ENCODE measurements around the gene CD22. TPM values are rescaled to one million over a fixed set of nuclear protein-coding genes. Genes with fewer than 3 reads are reported as not detected.
"Not testable (repeated sequence)": the region's sequence is repeated elsewhere in the genome, so short reads cannot be mapped to it uniquely, and the experiment has no call there.

CD22 gene
- total RNA-seq, 4 donors from 2014 or later = 2.7 to 5.6 (median 4.9) TPM

GRCh38 chr19:35370722-35371121, 41.7 kb downstream of the CD22 start, which contains the start of gene GPR42:
GPR42 (plus strand) TSS chr19:35371068; CDS start chr19:35371360, 292 bp downstream.
- WGBS, 2 donors (ENCODE audit: low coverage in 1 of 2) = 60 to 68% methylated on average over 2 to 5 of the region's 8 CpGs
- no peak within 1 kb of the TSS for H3K27ac ChIP-seq
- no peaks in the 10 kb centered on the region for H3K9me3 ChIP-seq
- TF ChIP-seq CTCF (IDR thresholded peaks at IDR 0.05) = no peak
- TF ChIP-seq POLR2A (IDR thresholded peaks at IDR 0.05) = no peak
- no peak for TF ChIP-seq EP300 (IDR thresholded peaks at IDR 0.05)
- TF ChIP-seq POLR2AphosphoS5 (IDR thresholded peaks at IDR 0.05) = no peak
- H3K4me3 ChIP-seq = no peak within 1 kb of the TSS
- ATAC-seq = no peak
- H3K36me3 ChIP-seq = no peaks in the 10 kb centered on the region
- H3K4me1 ChIP-seq = no peaks in the 10 kb centered on the region
- peaks cover 1% of the 10 kb centered on the region for H3K27me3 ChIP-seq

- Histone ChIP-seq H3K27ac (no peak overlapping the region), H3K9me3 (peaks cover 0 to 4% (median 0%) of the 10 kb centered on the region in 3 donors), H3K27me3 (peaks cover 4% of the 10 kb centered on the region), H3K4me1 (no peaks in the 10 kb centered on the region), H3K4me3 (no peak overlapping the region), H3K36me3 (no peaks in the 10 kb centered on the region)
- ATAC-seq = no peak
- no peak for TF ChIP-seq CTCF (IDR thresholded peaks at IDR 0.05)
- no peak for TF ChIP-seq POLR2A (IDR thresholded peaks at IDR 0.05)
- no peak for TF ChIP-seq POLR2AphosphoS5 (IDR thresholded peaks at IDR 0.05)
- no peak for TF ChIP-seq EP300 (IDR thresholded peaks at IDR 0.05)
- WGBS, 2 donors (ENCODE audit: low coverage in 1 of 2) = 67 to 88% methylated on average over 3 to 4 of the region's 7 CpGs
Measured at GRCh38 chr19:35373492-35373891, 44.5 kb downstream of the CD22 start.

GRCh38 chr19:35374031-35374430, 45.0 kb downstream of the CD22 start:
- H3K9me3 ChIP-seq, H3K4me1 ChIP-seq, H3K4me3 ChIP-seq, ATAC-seq, H3K27me3 ChIP-seq, H3K27ac ChIP-seq, H3K36me3 ChIP-seq: not testable (repeated sequence)

- Histone ChIP-seq H3K36me3 (no peaks in the 10 kb centered on the region), H3K9me3 (peaks cover 0 to 5% (median 0%) of the 10 kb centered on the region in 3 donors), H3K4me3 (no peak overlapping the region), H3K27me3 (peaks cover 4% of the 10 kb centered on the region), H3K4me1 (no peaks in the 10 kb centered on the region), H3K27ac (no peak overlapping the region)
- TF ChIP-seq EP300 (IDR thresholded peaks at IDR 0.05) (no peak), POLR2AphosphoS5 (IDR thresholded peaks at IDR 0.05) (no peak), POLR2A (IDR thresholded peaks at IDR 0.05) (no peak), CTCF (IDR thresholded peaks at IDR 0.05) (no peak)
- ATAC-seq = no peak
- WGBS, 2 donors (ENCODE audit: low coverage in 1 of 2) = 74 to 96% methylated on average over 7 to 12 of the region's 12 CpGs
Measured at GRCh38 chr19:35375505-35376307, 46.7 kb downstream of the CD22 start.

GRCh38 chr19:35377656-35378055, 48.7 kb downstream of the CD22 start:
- H3K36me3 ChIP-seq = no peaks in the 10 kb centered on the region
- H3K27ac ChIP-seq = no peak overlapping the region
- no peak for ATAC-seq
- H3K27me3 ChIP-seq = peaks cover 17% of the 10 kb centered on the region
- H3K9me3 ChIP-seq = peaks cover 0 to 5% (median 0%) of the 10 kb centered on the region in 3 donors
- no peak overlapping the region for H3K4me3 ChIP-seq
- WGBS, 2 donors (ENCODE audit: low coverage in 1 of 2) = 29 to 53% methylated on average over 1 of the region's 1 CpG
- no peak for TF ChIP-seq CTCF (IDR thresholded peaks at IDR 0.05)
- no peak for TF ChIP-seq EP300 (IDR thresholded peaks at IDR 0.05)
- TF ChIP-seq POLR2AphosphoS5 (IDR thresholded peaks at IDR 0.05) = no peak
- no peak for TF ChIP-seq POLR2A (IDR thresholded peaks at IDR 0.05)
- no peaks in the 10 kb centered on the region for H3K4me1 ChIP-seq

All from gastroesophageal sphincter (tissue), 4 donors.